HFFc6 (cell line): ENCODE measurements around the gene RAD51B. TPM values are rescaled to one million over a fixed set of nuclear protein-coding genes. Genes with fewer than 3 reads are reported as not detected.

ENCODE experiments used
- DNase-seq: peaks from one replicate; pipeline ENCODE4 v3.0.0-alpha.2; 2018
- H3K27ac Mint-ChIP-seq: 2 replicates; pipeline ENCODE4 v1.8.0; 2020; ENCODE audit warnings: mild to moderate bottlenecking, mixed read lengths
- H3K27me3 Mint-ChIP-seq: 2 replicates; pipeline ENCODE4 v1.8.0; 2021; ENCODE audit warnings: mild to moderate bottlenecking, moderate library complexity, mixed read lengths; ENCODE audit not compliant: insufficient read depth
- H3K36me3 Mint-ChIP-seq: 2 replicates; pipeline ENCODE4 v1.8.0; 2021; ENCODE audit warnings: low read depth, mixed read lengths
- H3K4me1 Mint-ChIP-seq: 2 replicates; pipeline ENCODE4 v1.8.0; 2020; ENCODE audit warnings: low read depth, mixed read lengths
- H3K4me3 Mint-ChIP-seq: 2 replicates; pipeline ENCODE4 v1.8.0; 2020; ENCODE audit warnings: mild to moderate bottlenecking, moderate library complexity, mixed read lengths
- H3K9me3 Mint-ChIP-seq: 2 replicates; pipeline ENCODE4 v1.8.0; 2020; ENCODE audit warnings: mild to moderate bottlenecking, mixed read lengths
- total RNA-seq, 6 experiments: library from RNA; stranded (reverse); fragmentation: NEBNext Ultra II Directional; extraction: Animal tissue kit (Norgen Biotek cat#: 25700); gene quantifications; 2 replicates in 1 of 6; 3 replicates in 5 of 6; pipeline ENCODE4 v1.2.3, GENCODE V29; 2021
- TF ChIP-seq, protein P1 (sequence below): fragments of 200-600 bp; sonication (generic); IDR thresholded peaks from 2 replicates; pipeline ENCODE4 v1.5.0; 2021; ENCODE audit warnings: antibody characterized with exemption, mild to moderate bottlenecking

RAD51B gene
- total RNA-seq, 6 experiments from 2014 or later, result 7.1 to 12.4 (median 9.6) TPM

DNA sequence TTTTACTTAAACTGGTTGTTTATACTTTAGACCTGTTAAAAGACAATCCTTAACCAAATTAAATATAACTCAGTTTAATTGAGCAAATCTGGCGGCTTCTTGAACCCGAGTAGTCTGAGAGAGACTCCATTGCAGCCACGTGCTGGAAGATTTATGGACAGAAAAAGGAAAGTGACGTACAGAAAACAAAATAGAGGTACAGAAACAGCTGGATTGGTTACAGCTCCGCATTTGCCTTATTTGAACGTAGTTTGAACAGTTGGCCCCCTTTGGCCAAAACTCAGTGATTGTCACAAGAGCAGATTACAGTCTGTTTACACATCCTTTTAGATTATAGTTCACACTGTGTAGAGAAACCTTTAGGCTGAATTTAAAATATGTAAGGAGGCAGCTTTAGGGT lies 155.9 kb downstream of the RAD51B start:
- H3K4me1 Mint-ChIP-seq, result peaks cover 18% of the 10 kb centered on the region
- H3K27ac Mint-ChIP-seq, result no peak overlapping the region
- H3K4me3 Mint-ChIP-seq, result no peak overlapping the region
- H3K36me3 Mint-ChIP-seq, result no peaks in the 10 kb centered on the region
- TF ChIP-seq, protein P1, sequence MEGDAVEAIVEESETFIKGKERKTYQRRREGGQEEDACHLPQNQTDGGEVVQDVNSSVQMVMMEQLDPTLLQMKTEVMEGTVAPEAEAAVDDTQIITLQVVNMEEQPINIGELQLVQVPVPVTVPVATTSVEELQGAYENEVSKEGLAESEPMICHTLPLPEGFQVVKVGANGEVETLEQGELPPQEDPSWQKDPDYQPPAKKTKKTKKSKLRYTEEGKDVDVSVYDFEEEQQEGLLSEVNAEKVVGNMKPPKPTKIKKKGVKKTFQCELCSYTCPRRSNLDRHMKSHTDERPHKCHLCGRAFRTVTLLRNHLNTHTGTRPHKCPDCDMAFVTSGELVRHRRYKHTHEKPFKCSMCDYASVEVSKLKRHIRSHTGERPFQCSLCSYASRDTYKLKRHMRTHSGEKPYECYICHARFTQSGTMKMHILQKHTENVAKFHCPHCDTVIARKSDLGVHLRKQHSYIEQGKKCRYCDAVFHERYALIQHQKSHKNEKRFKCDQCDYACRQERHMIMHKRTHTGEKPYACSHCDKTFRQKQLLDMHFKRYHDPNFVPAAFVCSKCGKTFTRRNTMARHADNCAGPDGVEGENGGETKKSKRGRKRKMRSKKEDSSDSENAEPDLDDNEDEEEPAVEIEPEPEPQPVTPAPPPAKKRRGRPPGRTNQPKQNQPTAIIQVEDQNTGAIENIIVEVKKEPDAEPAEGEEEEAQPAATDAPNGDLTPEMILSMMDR, result no peak
- H3K9me3 Mint-ChIP-seq, result no peaks in the 10 kb centered on the region
- H3K27me3 Mint-ChIP-seq, result no peaks in the 10 kb centered on the region
- DNase-seq, result no peak

DNA sequence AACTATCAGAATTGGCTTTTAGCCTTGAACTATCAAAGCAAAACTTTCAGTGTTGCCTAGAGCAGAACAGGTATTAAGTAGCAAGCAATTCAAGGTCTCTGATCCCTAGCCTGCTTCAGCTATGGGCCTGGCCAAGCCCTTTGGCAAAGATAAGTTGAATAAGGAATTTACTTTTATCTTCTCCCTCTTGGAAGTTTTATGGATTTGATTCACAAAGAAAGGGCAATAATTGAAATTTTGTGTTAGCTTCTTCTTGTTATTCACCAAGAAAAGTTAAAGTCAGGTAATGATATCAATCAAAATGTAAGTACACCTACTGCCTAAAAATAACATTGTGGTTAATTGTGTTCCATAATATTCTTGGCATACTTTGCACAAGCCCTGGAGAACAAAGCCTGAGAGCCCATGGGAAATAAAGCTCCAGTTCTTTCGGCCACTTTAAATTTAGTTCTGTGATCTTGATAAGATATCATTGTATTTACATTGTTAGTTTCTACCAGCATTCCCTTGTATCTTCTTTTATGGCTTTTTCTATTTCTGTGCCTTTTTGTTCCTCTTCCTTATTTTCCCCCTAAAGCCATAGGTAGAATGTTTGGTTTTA lies 158.0 kb downstream of the RAD51B start:
- Mint-ChIP-seq H3K9me3 (no peaks in the 10 kb centered on the region), H3K4me1 (peaks cover 7% of the 10 kb centered on the region), H3K36me3 (no peaks in the 10 kb centered on the region), H3K27me3 (no peaks in the 10 kb centered on the region), H3K4me3 (no peak overlapping the region), H3K27ac (no peak overlapping the region)
- TF ChIP-seq, protein P1, result no peak
- DNase-seq, result no peak

GRCh38 chr14:67978749-67979148 lies 159.2 kb downstream of the RAD51B start:
- Mint-ChIP-seq H3K9me3 (no peaks in the 10 kb centered on the region), H3K4me1 (peaks cover 11% of the 10 kb centered on the region; the same call in 1 of the 2 replicates), H3K27ac (no peak overlapping the region), H3K27me3 (no peaks in the 10 kb centered on the region), H3K4me3 (no peak overlapping the region), H3K36me3 (no peaks in the 10 kb centered on the region)
- TF ChIP-seq, protein P1, result no peak
- DNase-seq, result no peak

GRCh38 chr14:67982711-67983608 lies 163.4 kb downstream of the RAD51B start:
- H3K4me1 Mint-ChIP-seq, result peaks cover 39% of the 10 kb centered on the region
- no peak overlapping the region for H3K27ac Mint-ChIP-seq
- H3K4me3 Mint-ChIP-seq, result no peak overlapping the region
- TF ChIP-seq, protein P1, result no peak
- H3K9me3 Mint-ChIP-seq, result no peaks in the 10 kb centered on the region
- H3K36me3 Mint-ChIP-seq, result no peaks in the 10 kb centered on the region
- no peaks in the 10 kb centered on the region for H3K27me3 Mint-ChIP-seq
- DNase-seq, result no peak

GRCh38 chr14:67984274-67984673 lies 164.7 kb downstream of the RAD51B start:
- DNase-seq, result no peak
- H3K9me3 Mint-ChIP-seq, result no peaks in the 10 kb centered on the region
- peaks cover 41% of the 10 kb centered on the region for H3K4me1 Mint-ChIP-seq
- no peaks in the 10 kb centered on the region for H3K36me3 Mint-ChIP-seq
- no peaks in the 10 kb centered on the region for H3K27me3 Mint-ChIP-seq
- TF ChIP-seq, protein P1, result no peak
- H3K4me3 Mint-ChIP-seq, result no peak overlapping the region
- H3K27ac Mint-ChIP-seq, result no peak overlapping the region; the same call in 1 of the 2 replicates
